Measurements from ENCODE around the gene SERAC1.

The SERAC1 gene

DNA sequence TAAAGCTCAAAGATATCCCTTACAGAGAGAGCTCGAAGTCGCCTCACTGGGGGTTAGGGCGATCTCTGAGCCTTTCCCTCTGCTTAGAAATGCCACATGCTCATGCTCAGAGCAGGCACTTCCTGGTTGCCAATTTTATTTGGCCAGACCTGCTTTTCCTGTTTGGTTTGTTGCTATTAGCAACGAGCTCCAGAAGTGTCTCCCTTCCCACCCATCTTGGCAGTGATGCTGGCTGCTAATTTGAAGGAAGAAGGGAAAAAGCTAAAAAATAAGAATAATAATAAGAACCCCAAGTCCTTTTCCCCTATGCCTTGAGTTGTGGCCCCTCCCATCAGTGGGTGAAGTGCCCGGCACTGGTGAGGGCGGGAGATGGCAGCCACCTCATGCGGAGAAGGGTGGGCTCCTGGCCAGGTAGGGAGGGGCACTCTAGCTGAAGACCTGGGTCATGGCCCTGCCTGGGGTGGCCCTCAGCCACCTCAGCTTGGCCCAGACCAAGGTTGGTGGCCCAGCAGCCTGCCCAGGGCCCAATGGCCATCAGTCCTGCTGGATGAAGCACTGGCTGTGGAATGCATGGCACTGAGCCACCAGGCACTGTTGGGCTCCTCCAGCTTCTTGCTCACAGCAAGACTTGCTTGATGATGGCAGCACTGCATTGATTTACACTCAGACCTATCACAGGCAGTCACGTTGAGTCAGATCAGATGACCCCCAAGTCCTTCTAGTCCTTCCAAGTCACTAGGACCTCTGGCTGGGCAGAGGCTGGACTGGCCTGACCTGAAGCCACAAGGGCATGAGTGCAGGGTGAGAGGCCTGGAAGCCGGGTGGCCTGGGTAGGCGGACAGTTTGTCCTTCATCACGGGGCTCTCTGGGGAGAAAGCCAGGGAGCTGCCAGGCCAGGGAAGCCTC lies 107.4 kb downstream of the SERAC1 start:
- no peak for DNase-seq (ENCODE audit: low read depth in 2 of 2, low spot score in 1 of 2)

Data from stimulated activated CD8-positive, alpha-beta memory T cell treated with anti-CD3 and anti-CD28 coated beads, Interleukin-4, amount 100 ng/mL, for 1 hour (primary cell).